SK-N-SH treated with all-trans-retinoic acid at 6 μM for 48 hours (cell line): Measurements from ENCODE around the gene MAGEA11.
"Not testable (repeated sequence)": the region's sequence is repeated elsewhere in the genome, so short reads cannot be mapped to it uniquely, and the experiment has no call there.

Source experiments
- BACH2 ChIP-seq: fragments of 250-450 bp; sonication (Bioruptor Pico); IDR thresholded peaks from 2 replicates; pipeline ENCODE4 v1.9.0; 2021; ENCODE audit warnings: mild to moderate bottlenecking, borderline replicate concordance
- CREB5 ChIP-seq: fragments of 250-450 bp; sonication (Bioruptor Pico); IDR thresholded peaks from 2 replicates; pipeline ENCODE4 v1.5.1; 2020; ENCODE audit warnings: low read depth, mild to moderate bottlenecking, moderate library complexity
- CSDC2 ChIP-seq: fragments of 250-450 bp; sonication (Bioruptor Pico); IDR thresholded peaks from 2 replicates; pipeline ENCODE4 v1.5.0; 2020; ENCODE audit warnings: mild to moderate bottlenecking, moderate library complexity
- CSRNP3 ChIP-seq: fragments of 250-450 bp; sonication (Bioruptor Pico); IDR thresholded peaks from 2 replicates; pipeline ENCODE4 v1.5.1; 2021; ENCODE audit warnings: mild to moderate bottlenecking, moderate library complexity
- ESRRG ChIP-seq: fragments of 250-450 bp; sonication (Bioruptor Pico); IDR thresholded peaks from 2 replicates; pipeline ENCODE4 v1.6.1; 2021; ENCODE audit warnings: mild to moderate bottlenecking
- PPARA ChIP-seq: fragments of 250-450 bp; sonication (Bioruptor Pico); IDR thresholded peaks from 2 replicates; pipeline ENCODE4 v1.5.0; 2020; ENCODE audit warnings: mild to moderate bottlenecking, borderline replicate concordance
- TCF4 ChIP-seq: fragments of 250-450 bp; sonication (Bioruptor Pico); IDR thresholded peaks from 2 replicates; pipeline ENCODE4 v1.8.0; 2021; ENCODE audit warnings: mild to moderate bottlenecking, moderate library complexity, borderline replicate concordance
- TSHZ2 ChIP-seq: fragments of 250-450 bp; sonication (Bioruptor Pico); IDR thresholded peaks from 2 replicates; pipeline ENCODE4 v1.5.0; 2020; ENCODE audit warnings: mild to moderate bottlenecking, moderate library complexity
- ZFP3 ChIP-seq: fragments of 250-450 bp; sonication (Bioruptor Pico); IDR thresholded peaks from 2 replicates; pipeline ENCODE4 v1.5.0; 2020; ENCODE audit warnings: mild to moderate bottlenecking, moderate library complexity
- ZNF565 ChIP-seq: fragments of 450-650 bp; formaldehyde crosslinking; conservative IDR thresholded peaks from 2 replicates; pipeline ENCODE4 v1.5.0; 2020; ENCODE audit warnings: low read depth, mild to moderate bottlenecking, moderate library complexity
- ZNF70 ChIP-seq: fragments of 450-650 bp; formaldehyde crosslinking; IDR thresholded peaks from 2 replicates; pipeline ENCODE4 v1.5.0; 2020; ENCODE audit warnings: mild to moderate bottlenecking, moderate library complexity
- ZNF8 ChIP-seq: fragments of 450-650 bp; formaldehyde crosslinking; IDR thresholded peaks from 2 replicates; pipeline ENCODE4 v1.5.0; 2020; ENCODE audit warnings: mild to moderate bottlenecking, moderate library complexity

- TF ChIP-seq TCF4 (CRISPR knock-in tag); ZNF8 (CRISPR knock-in tag); CREB5 (CRISPR knock-in tag); CSDC2 (CRISPR knock-in tag); BACH2; ESRRG (CRISPR knock-in tag); ZFP3 (CRISPR knock-in tag); ZNF70 (CRISPR knock-in tag); ZNF565 (CRISPR knock-in tag); CSRNP3 (CRISPR knock-in tag); TSHZ2 (CRISPR knock-in tag); PPARA (CRISPR knock-in tag): not testable (repeated sequence)
These were observed 46.8 kb downstream of the MAGEA11 start for GRCh38 chrX:149758715-149759078.
